ENCODE measurements around the gene CA10. TPM values are rescaled to one million over a fixed set of nuclear protein-coding genes. Genes with fewer than 3 reads are reported as not detected.

The CA10 gene
- total RNA-seq, 1 donor = not detected

GRCh38 chr17:51805185-51805584 lies 353.3 kb downstream of the CA10 start:
- Histone ChIP-seq H4K20me1 (ENCODE audit: insufficient read depth, low read length) (no peaks in the 10 kb centered on the region), H3K27me3 (ENCODE audit: insufficient read depth, low read length) (no peaks in the 10 kb centered on the region), H3K36me3 (ENCODE audit: insufficient read depth, low read length) (no peaks in the 10 kb centered on the region), H3K9me3 (ENCODE audit: low read depth, low read length) (no peaks in the 10 kb centered on the region), H3K79me2 (ENCODE audit: insufficient read depth, low read length) (no peaks in the 10 kb centered on the region), H2AFZ (ENCODE audit: low read length) (no peak overlapping the region), H3K27ac (ENCODE audit: low read depth, low read length) (no peak overlapping the region), H3K4me1 (ENCODE audit: insufficient read depth, low read length) (no peaks in the 10 kb centered on the region), H3K4me3 (ENCODE audit: insufficient read depth, low read length) (no peak overlapping the region), H3K4me2 (ENCODE audit: insufficient read depth, low read length) (no peak overlapping the region)
- TF ChIP-seq CTCF (IDR thresholded peaks at IDR 0.05; ENCODE audit: extremely low read depth, low read depth, low read length) = no peak
- no peak for DNase-seq (ENCODE audit: insufficient read length, low spot score, missing footprints)

- Histone ChIP-seq H3K27ac (ENCODE audit: low read depth, low read length) (no peak overlapping the region), H3K9me3 (ENCODE audit: low read depth, low read length) (no peaks in the 10 kb centered on the region), H4K20me1 (ENCODE audit: insufficient read depth, low read length) (no peaks in the 10 kb centered on the region), H3K79me2 (ENCODE audit: insufficient read depth, low read length) (no peaks in the 10 kb centered on the region), H3K36me3 (ENCODE audit: insufficient read depth, low read length) (no peaks in the 10 kb centered on the region), H3K4me2 (ENCODE audit: insufficient read depth, low read length) (no peak overlapping the region), H3K4me3 (ENCODE audit: insufficient read depth, low read length) (no peak overlapping the region), H3K27me3 (ENCODE audit: insufficient read depth, low read length) (no peaks in the 10 kb centered on the region), H2AFZ (ENCODE audit: low read length) (no peak overlapping the region), H3K4me1 (ENCODE audit: insufficient read depth, low read length) (no peaks in the 10 kb centered on the region)
- no peak for TF ChIP-seq CTCF (IDR thresholded peaks at IDR 0.05; ENCODE audit: extremely low read depth, low read depth, low read length)
- no peak for DNase-seq (ENCODE audit: insufficient read length, low spot score, missing footprints)
Measured at GRCh38 chr17:51803161-51803560, 355.4 kb downstream of the CA10 start.

GRCh38 chr17:51802544-51802943 lies 356.0 kb downstream of the CA10 start:
- Histone ChIP-seq H3K4me2 (ENCODE audit: insufficient read depth, low read length) (no peak overlapping the region), H3K4me3 (ENCODE audit: insufficient read depth, low read length) (no peak overlapping the region), H3K79me2 (ENCODE audit: insufficient read depth, low read length) (no peaks in the 10 kb centered on the region), H3K27me3 (ENCODE audit: insufficient read depth, low read length) (no peaks in the 10 kb centered on the region), H4K20me1 (ENCODE audit: insufficient read depth, low read length) (no peaks in the 10 kb centered on the region), H3K9me3 (ENCODE audit: low read depth, low read length) (peaks cover 2% of the 10 kb centered on the region), H3K4me1 (ENCODE audit: insufficient read depth, low read length) (no peaks in the 10 kb centered on the region), H3K36me3 (ENCODE audit: insufficient read depth, low read length) (no peaks in the 10 kb centered on the region), H2AFZ (ENCODE audit: low read length) (no peak overlapping the region), H3K27ac (ENCODE audit: low read depth, low read length) (no peak overlapping the region)
- DNase-seq (ENCODE audit: insufficient read length, low spot score, missing footprints) = no peak
- no peak for TF ChIP-seq CTCF (IDR thresholded peaks at IDR 0.05; ENCODE audit: extremely low read depth, low read depth, low read length)

GRCh38 chr17:51801626-51802025 lies 356.9 kb downstream of the CA10 start:
- DNase-seq (ENCODE audit: insufficient read length, low spot score, missing footprints) = no peak
- no peaks in the 10 kb centered on the region for H3K36me3 ChIP-seq (ENCODE audit: insufficient read depth, low read length)
- H3K27ac ChIP-seq (ENCODE audit: low read depth, low read length) = no peak overlapping the region
- H3K27me3 ChIP-seq (ENCODE audit: insufficient read depth, low read length) = no peaks in the 10 kb centered on the region
- H3K4me3 ChIP-seq (ENCODE audit: insufficient read depth, low read length) = no peak overlapping the region
- H2AFZ ChIP-seq (ENCODE audit: low read length) = no peak overlapping the region
- no peak for TF ChIP-seq CTCF (IDR thresholded peaks at IDR 0.05; ENCODE audit: extremely low read depth, low read depth, low read length)
- peaks cover 2% of the 10 kb centered on the region for H3K9me3 ChIP-seq (ENCODE audit: low read depth, low read length)
- no peak overlapping the region for H3K4me2 ChIP-seq (ENCODE audit: insufficient read depth, low read length)
- no peaks in the 10 kb centered on the region for H3K4me1 ChIP-seq (ENCODE audit: insufficient read depth, low read length)
- no peaks in the 10 kb centered on the region for H4K20me1 ChIP-seq (ENCODE audit: insufficient read depth, low read length)
- H3K79me2 ChIP-seq (ENCODE audit: insufficient read depth, low read length) = no peaks in the 10 kb centered on the region
